ENCODE measurements around the gene GPBAR1. TPM values are rescaled to one million over a fixed set of nuclear protein-coding genes. Genes with fewer than 3 reads are reported as not detected.
A peak's percentile ranks its signal among the peaks of the same experiment; 100 is the strongest.
"Not testable (repeated sequence)": the region's sequence is repeated elsewhere in the genome, so short reads cannot be mapped to it uniquely, and the experiment has no call there.

The GPBAR1 gene
- total RNA-seq, 2 donors from 2014 or later = 5.7 to 6.6 TPM

DNA sequence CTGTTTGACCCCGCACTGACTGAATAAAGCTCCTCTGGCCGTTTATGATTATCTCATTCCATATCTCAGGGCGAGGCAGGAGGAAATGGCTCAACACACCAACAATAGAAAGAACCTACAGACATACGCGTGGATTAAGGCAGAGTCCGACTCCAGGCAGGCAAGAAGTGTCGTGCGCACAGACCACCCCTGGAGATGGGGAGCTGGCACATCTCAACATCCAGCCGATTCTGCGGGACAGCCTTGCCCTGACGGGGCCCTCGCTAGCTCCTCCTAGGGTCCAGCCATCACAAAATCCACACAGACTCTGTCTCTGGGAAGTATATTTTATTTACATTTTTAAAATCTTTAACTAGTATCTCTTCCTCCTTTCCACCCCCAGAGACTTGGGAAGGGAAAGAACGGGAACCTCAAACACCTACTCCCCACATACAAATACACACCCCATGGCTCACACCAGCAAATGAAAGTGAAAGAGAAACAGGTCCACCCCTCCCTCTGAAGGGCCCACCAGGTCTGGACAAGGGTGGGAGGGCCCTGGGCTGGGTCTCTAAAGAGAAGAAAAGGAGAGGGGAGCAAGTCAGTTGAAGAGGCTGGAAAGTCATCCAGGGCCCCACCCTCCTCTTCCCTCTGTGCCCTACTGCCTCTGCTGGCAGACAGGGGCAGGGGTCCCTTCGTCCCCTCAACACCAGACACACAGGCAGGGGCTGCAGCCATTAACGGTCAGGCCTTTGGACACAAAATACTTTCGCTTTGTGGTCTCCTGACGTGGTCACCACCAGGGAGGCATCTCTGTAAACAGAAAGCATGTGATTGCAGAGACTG lies 3.2 kb downstream of the GPBAR1 start:
- ATAC-seq (no peak), DNase-seq (no peak)
- intact Hi-C loops (cut with DNase I) = no loop called here

- ATAC-seq = no peak
- intact Hi-C loops (cut with DNase I) = no loop called here
- DNase-seq = no peak
Observed at GRCh38 chr2:218264773-218265561, 4.2 kb downstream of the GPBAR1 start.

DNA sequence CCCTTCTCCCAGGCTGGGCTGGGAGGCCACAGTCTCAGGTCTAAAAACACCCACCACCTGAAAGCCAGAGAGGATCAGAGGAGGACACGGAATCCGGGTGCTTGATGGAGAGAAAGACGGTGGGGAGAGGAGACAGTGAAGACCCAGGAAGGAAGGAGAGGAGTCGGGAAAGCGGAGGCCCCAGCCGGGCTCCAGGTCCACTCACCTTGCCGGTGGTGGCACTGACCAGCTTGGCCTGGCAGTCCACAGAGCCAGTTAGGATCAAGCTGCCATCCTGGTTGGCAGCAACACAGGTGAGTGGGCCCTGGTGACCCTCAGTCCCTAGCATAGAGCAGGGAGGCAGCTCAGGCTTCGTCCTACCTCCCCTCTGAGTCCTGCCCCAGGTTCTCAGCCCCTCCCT lies 4.8 kb downstream of the GPBAR1 start:
- intact Hi-C loops (cut with DNase I) = no loop called here
- ATAC-seq (no peak), DNase-seq (no peak)

- intact Hi-C loops (cut with DNase I) = no loop called here
- ATAC-seq = no peak
- DNase-seq = no peak
Observed at GRCh38 chr2:218266316-218266979, 5.6 kb downstream of the GPBAR1 start.

GRCh38 chr2:218267259-218267658 lies 6.4 kb downstream of the GPBAR1 start:
- no peak for DNase-seq
- no peak for ATAC-seq
- intact Hi-C loops (cut with DNase I) = no loop called here

DNA sequence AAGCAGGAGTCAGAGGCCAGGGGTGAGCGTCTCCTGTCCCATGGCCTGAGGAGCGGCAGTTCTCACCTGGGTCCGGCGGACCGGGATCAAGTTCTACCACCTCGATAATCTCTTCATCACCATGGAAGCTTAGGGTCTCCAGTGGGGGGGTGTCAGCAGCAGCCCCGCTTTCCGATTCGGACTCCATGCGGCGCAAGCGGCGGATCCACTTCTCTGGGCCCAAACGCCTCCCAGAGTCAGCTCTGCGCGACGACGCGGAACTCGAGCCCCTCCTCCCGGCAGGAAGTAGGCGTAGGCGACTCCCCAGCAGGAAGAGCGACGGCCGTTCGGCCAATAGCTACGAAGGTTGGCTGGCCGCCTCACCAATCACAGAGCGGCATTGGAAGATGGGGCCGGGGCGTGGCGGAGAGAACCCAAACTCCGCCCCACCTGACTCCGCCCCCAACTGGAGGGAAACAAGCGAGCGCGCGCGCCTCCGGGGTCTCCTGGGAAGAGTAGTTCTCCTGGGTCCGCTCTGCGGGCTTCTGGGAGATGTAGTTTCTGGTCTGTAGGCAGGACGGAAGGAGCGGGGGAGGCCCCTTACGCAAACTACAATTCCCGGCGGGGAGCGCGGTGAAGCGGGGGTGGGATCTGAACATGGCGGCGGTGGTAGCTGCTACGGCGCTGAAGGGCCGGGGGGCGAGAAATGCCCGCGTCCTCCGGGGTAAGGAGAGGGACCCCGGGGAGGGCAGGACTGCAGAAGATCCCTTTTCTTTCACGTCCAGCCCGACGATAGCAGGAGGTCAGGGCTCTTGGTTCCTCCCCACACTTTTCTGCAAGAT lies 9.3 kb downstream of the GPBAR1 start, which contains the start of the genes AAMP and PNKD:
Gene AAMP, minus strand, starts transcription at position 238 of the 821 bp plus-strand sequence. Its CDS starts 51 bp downstream, at position 187.
Gene PNKD, plus strand, starts transcription at position 620 of the 821 bp plus-strand sequence. Its CDS starts 17 bp downstream, at position 637.
- ATAC-seq = peak; percentile 93 to 95
- peak; percentile 100 for DNase-seq
- intact Hi-C loops (cut with DNase I) = loop anchor here in 1 of 2 donors (10.0 kb wide), 1 partner anchor 195 kb away; no protein-coding TSS in a partner anchor

GRCh38 chr2:218270721-218271486 lies 10.1 kb downstream of the GPBAR1 start:
- ATAC-seq = peak in 1 of 2 donors; percentile 1
- no peak for DNase-seq
- intact Hi-C loops (cut with DNase I) = loop anchor here in 1 of 2 donors (10.0 kb wide), 1 partner anchor 194 kb away; no protein-coding TSS in a partner anchor

GRCh38 chr2:218271487-218271797 lies 10.6 kb downstream of the GPBAR1 start:
- intact Hi-C loops (cut with DNase I) = loop anchor here in 1 of 2 donors (10.0 kb wide), 1 partner anchor 193 kb away; no protein-coding TSS in a partner anchor
- DNase-seq (no peak), ATAC-seq (no peak)

- intact Hi-C loops (cut with DNase I) = loop anchor here in 1 of 2 donors (10.0 kb wide), 1 partner anchor 193 kb away; no protein-coding TSS in a partner anchor
- no peak for ATAC-seq
- no peak for DNase-seq
Observed at GRCh38 chr2:218271865-218272530, 11.2 kb downstream of the GPBAR1 start.

GRCh38 chr2:218272531-218273212 lies 11.9 kb downstream of the GPBAR1 start:
- peak; percentile 92 for DNase-seq
- intact Hi-C loops (cut with DNase I) = loop anchor here in 1 of 2 donors (10.0 kb wide), 1 partner anchor 192 kb away; no protein-coding TSS in a partner anchor
- ATAC-seq = peak; percentile 36 to 44

GRCh38 chr2:218273214-218273907 lies 12.5 kb downstream of the GPBAR1 start:
- DNase-seq = not testable (repeated sequence)
- intact Hi-C loops (cut with DNase I) = loop anchor here in 1 of 2 donors (10.0 kb wide), 1 partner anchor 191 kb away; no protein-coding TSS in a partner anchor

DNA sequence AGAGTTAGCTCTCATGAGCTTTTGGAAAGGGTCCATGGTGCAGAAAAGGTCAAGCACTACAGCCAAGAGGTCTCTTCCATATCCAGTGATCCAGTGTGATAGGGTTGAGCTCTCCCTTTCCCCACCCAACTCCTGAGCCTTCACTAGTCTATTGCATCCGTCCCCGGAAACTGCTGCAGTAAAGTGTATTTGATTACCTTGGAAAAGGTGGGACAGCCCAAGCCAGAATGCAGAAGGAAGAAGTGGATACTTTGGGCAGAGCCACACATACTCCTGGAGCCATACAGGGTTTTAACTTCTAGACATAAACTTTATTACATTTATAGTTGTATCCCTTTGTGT lies 13.1 kb downstream of the GPBAR1 start:
- intact Hi-C loops (cut with DNase I) = loop anchor here in 1 of 2 donors (10.0 kb wide), 1 partner anchor 191 kb away; no protein-coding TSS in a partner anchor
- ATAC-seq (no peak), DNase-seq (no peak)

More at GRCh38 chr2:218273214-218273907, 12.5 kb downstream of the GPBAR1 start:
- not testable (repeated sequence) for ATAC-seq

GRCh38 chr2:218274586-218274985 lies 13.8 kb downstream of the GPBAR1 start:
- ATAC-seq = no peak
- intact Hi-C loops (cut with DNase I) = loop anchor here in 1 of 2 donors (10.0 kb wide), 1 partner anchor 190 kb away; no protein-coding TSS in a partner anchor
- no peak for DNase-seq

- intact Hi-C loops (cut with DNase I) = loop anchor here in 1 of 2 donors (10.0 kb wide), 1 partner anchor 189 kb away; no protein-coding TSS in a partner anchor
- DNase-seq (no peak), ATAC-seq (no peak)
Observed at GRCh38 chr2:218275371-218276072, 14.7 kb downstream of the GPBAR1 start.
